ENCODE results near the gene ELSPBP1.

DNA sequence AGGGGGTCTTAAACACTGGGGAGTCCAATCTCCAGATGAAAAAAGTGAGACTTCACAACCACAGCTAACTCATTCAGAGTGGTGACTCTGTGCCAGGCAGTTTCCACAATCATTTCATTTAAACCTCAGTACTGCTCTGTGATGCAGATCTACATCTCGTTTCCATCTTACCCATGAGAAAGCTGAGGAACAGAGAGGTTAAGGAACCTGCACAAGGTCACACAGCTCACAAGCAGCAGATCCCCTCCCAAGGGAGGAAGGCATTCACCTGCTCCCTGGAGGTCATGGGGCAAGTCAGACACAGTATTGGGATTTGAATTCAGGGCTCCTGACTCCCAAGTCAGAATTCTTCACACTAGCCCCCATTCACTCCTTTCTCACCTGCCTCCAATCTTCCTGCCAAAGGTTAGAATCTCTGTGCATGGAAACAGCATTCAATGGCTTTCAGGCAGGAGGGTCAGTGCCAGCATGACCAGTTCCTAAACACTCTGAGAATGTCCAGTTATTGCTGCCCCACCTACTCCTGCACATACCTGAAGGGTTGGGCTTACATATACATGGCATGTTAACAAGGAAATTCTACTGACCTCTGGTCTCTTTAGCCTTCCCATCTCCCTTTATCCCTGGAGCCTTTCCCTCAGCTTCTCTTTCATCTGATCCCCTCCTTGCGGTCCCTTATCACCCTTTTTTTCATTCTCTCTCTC is 47.6 kb downstream of the ELSPBP1 start:
- TF ChIP-seq JUND (IDR thresholded peaks at IDR 0.05): no peak
- TF ChIP-seq, protein P1, sequence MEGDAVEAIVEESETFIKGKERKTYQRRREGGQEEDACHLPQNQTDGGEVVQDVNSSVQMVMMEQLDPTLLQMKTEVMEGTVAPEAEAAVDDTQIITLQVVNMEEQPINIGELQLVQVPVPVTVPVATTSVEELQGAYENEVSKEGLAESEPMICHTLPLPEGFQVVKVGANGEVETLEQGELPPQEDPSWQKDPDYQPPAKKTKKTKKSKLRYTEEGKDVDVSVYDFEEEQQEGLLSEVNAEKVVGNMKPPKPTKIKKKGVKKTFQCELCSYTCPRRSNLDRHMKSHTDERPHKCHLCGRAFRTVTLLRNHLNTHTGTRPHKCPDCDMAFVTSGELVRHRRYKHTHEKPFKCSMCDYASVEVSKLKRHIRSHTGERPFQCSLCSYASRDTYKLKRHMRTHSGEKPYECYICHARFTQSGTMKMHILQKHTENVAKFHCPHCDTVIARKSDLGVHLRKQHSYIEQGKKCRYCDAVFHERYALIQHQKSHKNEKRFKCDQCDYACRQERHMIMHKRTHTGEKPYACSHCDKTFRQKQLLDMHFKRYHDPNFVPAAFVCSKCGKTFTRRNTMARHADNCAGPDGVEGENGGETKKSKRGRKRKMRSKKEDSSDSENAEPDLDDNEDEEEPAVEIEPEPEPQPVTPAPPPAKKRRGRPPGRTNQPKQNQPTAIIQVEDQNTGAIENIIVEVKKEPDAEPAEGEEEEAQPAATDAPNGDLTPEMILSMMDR (IDR thresholded peaks at IDR 0.05; ENCODE audit: low read depth, low read length, missing input control): no peak
- TF ChIP-seq MAX (IDR thresholded peaks at IDR 0.05): no peak
- no peak for TF ChIP-seq FOXA2 (IDR thresholded peaks at IDR 0.05)
- no peak for TF ChIP-seq GABPA (IDR thresholded peaks at IDR 0.05 in 1 of 2, conservative IDR thresholded peaks at IDR 0.05 in 1 of 2)
- TF ChIP-seq, protein P2, sequence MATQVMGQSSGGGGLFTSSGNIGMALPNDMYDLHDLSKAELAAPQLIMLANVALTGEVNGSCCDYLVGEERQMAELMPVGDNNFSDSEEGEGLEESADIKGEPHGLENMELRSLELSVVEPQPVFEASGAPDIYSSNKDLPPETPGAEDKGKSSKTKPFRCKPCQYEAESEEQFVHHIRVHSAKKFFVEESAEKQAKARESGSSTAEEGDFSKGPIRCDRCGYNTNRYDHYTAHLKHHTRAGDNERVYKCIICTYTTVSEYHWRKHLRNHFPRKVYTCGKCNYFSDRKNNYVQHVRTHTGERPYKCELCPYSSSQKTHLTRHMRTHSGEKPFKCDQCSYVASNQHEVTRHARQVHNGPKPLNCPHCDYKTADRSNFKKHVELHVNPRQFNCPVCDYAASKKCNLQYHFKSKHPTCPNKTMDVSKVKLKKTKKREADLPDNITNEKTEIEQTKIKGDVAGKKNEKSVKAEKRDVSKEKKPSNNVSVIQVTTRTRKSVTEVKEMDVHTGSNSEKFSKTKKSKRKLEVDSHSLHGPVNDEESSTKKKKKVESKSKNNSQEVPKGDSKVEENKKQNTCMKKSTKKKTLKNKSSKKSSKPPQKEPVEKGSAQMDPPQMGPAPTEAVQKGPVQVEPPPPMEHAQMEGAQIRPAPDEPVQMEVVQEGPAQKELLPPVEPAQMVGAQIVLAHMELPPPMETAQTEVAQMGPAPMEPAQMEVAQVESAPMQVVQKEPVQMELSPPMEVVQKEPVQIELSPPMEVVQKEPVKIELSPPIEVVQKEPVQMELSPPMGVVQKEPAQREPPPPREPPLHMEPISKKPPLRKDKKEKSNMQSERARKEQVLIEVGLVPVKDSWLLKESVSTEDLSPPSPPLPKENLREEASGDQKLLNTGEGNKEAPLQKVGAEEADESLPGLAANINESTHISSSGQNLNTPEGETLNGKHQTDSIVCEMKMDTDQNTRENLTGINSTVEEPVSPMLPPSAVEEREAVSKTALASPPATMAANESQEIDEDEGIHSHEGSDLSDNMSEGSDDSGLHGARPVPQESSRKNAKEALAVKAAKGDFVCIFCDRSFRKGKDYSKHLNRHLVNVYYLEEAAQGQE (IDR thresholded peaks at IDR 0.05): no peak
- TF ChIP-seq RAD21 (IDR thresholded peaks at IDR 0.05): no peak
